GM12892 (cell line): ENCODE measurements around the gene EIF3CL.
"Not testable (repeated sequence)": the region's sequence is repeated elsewhere in the genome, so short reads cannot be mapped to it uniquely, and the experiment has no call there.

Experiments
- DNase-seq: peaks from one replicate; pipeline ENCODE4 v3.0.0; 2011; ENCODE audit not compliant: insufficient read length
- FAIRE-seq: peaks from 2 replicates; lab custom pipeline; 2011; peaks lifted over from hg19 to GRCh38; lab: Jason Lieb, UNC

Gene EIF3CL

DNA sequence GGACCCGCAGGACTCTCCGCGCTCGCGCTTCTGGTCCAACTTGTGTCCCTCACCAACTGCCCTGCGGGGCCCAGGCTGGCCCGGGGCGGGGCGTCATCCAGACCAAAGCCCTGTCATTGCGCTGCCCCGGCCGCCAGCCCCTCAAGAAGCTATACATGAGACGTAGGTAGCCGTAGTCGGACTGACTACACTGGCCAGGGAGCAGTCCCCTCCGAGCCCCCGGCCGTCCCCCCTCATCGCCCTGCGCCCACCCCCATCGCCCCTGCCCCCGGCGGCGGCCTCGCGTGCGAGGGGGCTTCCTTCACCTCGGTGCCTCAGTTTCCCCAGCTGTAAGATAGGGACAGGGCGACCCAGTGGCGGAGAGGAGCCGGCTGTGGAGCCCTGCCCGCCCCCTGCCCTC, 35.7 kb downstream of the EIF3CL start:
- not testable (repeated sequence) for FAIRE-seq, DNase-seq

DNA sequence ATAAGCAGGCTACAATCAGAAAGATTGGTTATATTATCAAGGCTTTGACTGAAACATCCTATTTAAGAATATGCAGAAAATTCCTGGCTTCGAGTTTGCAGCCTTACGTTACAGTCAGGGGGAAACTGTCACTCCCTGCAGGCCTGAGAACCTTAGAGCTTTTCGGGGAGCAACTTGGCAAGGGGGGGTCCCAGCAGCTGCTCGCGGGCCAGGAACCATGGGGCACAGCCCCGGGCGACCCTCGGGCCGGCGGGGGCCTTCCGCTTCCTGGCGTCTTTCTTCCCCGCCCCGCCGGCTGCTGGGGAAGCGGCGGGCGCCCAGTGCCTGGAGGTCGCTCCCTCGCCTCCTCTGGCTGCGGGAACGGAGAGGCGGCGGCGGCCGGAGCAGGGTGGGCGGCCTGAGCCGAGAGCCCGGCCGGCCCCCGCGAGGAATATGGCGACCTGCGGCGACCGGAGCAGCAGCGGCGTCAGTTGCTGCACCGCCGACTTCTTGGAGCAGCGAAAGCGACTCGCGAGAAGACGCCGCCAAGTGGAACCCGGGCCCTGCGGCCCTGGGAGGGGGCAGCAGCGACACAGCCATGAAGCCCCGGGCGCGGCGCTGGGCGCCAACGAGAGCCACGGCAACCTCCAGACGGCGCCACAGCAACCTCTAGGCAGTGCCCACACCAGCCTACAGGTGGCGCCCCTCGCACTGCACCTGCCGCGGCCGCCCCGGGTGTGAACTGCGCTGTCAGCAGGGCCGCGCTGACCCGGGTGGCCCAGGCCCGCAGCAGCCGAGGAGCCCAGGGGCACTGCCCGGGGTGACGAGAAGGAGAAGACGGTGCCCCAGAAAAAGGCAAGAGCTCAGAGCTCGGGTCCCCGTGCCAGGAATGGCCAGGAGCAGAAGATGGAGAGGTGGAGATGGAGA, 39.1 kb downstream of the EIF3CL start:
- FAIRE-seq: peak; percentile 89
- not testable (repeated sequence) for DNase-seq

DNA sequence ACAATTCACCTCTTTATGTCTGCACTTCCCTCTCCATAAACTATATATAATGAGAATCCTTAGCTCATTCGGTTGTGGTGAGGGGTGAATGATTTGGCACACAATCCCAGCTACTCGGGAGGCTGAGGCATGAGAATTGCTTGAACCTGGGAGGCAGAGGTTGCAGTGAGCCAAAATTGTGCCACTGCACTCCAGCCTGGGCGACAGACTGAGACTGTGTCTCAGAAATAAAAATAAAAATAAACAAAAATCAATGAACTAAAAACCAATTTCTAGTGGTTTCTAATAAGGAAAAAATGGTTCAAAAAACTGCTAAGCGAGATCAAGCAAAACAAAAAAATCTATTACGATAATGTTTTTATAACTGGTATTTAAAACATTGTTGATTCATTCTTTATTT, 40.2 kb downstream of the EIF3CL start, which contains the start of gene NPIPB6:
TSS of gene NPIPB6 (minus strand) at position 101 of the 400 bp plus-strand sequence. CDS start 686 bp downstream, outside the sequence.
- DNase-seq, FAIRE-seq: not testable (repeated sequence)

DNA sequence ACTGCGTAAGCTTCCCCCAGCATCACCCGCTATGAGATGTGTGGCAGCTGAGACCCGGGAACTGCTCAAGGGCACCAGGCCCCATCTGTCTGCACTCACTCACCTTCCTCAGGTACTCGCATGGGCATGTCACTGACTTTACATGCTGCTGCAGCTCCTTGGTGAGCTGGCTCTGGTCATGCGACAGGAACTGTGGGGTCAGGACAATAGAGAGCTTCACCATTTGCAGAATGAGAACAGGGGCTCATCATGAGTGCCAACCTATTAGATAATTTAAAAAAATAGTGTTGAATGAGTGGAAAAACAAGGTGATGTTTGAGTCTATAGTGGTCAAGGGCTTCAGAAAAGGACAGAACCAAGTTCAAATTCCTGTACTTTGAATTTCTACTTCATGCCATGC, 41.0 kb downstream of the EIF3CL start:
- not testable (repeated sequence) for DNase-seq, FAIRE-seq

DNA sequence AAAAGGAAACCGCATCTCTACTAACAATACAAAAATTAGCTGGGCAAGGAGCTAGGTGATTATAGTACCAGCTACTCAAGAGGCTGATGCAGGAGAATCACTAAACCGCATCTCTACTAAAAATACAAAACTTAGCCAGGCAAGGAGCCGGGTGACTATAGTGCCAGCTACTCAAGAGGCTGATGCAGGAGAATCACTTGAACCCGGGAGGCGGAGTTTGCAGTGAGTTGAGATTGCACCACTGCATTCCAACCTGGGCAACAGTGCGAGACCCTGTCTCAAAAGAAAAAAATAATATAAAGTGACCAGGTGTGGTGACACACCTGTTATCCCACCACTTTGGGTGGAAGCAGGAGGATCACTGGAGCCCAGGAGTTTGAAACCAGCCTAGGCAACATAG, 65.4 kb downstream of the EIF3CL start:
- not testable (repeated sequence) for DNase-seq, FAIRE-seq

DNA sequence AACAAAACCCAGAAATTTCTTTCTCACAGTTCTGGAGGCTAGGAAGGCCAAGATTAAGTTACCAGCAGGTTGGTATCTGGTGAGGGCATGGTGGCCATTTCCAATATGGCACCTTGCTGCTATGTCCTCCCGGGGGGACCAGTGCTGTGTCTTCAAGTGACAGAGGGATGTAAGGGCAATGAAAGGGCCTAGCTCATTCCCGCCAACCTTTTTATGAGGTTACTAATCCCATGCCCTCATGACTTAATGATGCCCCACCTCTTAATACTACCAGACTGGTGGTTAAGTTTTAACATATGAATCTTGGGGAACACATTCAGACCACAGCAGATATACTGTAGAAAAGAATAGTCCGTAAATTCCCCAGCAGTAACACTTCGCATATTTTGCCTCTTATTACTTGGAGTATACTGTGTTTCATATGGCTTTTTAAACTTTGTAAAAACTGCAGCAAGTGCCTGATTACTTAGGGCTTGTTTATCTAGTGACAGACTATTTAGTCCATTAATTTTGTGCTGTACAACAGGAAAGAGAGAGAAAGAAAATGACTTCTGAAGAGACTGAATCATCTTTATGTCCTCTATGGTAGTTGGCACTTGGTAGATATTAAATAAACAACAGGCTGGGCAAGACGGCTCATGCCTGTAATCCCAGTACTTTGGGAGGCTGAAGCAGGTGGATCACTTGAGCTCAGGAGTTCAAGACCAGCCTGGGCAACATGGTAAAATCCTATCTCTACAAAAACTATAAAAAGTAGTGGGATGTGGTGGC, 66.5 kb downstream of the EIF3CL start:
- not testable (repeated sequence) for DNase-seq, FAIRE-seq

DNA sequence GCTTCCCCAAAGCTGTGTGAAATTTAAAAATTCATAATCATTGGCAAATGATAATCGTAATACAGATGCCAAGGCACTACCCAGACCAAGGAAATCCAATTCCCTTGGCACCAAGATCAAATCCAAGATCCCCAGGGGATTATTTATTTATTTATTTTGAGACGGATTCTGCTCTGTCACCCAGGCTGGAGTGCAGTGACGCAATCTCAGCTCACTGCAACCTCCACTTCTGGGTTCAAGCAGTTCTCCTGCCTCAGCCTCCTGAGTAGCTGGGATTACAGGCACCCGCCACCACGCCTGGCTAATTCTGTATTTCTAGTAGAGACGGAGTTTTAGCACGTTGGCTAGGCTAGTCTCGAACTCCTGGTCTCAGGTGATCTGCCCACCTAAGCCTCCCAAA, 68.0 kb downstream of the EIF3CL start:
- FAIRE-seq: not testable (repeated sequence)

DNA sequence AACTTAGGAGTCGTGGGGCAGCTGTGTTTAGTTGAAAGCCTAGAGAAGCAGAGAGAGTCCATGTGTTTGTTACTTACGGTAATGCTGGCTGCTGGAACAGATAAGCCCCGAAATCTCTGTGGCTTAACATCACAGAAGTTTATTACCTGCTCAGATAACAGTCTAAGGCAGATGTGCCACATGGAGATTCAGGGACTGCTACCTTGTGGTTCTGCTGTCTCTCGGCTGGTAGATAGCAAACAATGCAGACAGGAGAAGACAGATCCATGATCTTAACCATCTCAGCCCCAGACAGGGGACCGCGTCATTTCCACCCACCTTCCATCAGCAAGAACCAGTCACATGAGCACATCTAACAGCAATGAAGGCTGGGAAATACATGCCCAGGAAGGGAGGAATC, 71.0 kb downstream of the EIF3CL start:
- DNase-seq, FAIRE-seq: not testable (repeated sequence)

More for the DNA sequence above, 68.0 kb downstream of the EIF3CL start:
- DNase-seq: not testable (repeated sequence)

DNA sequence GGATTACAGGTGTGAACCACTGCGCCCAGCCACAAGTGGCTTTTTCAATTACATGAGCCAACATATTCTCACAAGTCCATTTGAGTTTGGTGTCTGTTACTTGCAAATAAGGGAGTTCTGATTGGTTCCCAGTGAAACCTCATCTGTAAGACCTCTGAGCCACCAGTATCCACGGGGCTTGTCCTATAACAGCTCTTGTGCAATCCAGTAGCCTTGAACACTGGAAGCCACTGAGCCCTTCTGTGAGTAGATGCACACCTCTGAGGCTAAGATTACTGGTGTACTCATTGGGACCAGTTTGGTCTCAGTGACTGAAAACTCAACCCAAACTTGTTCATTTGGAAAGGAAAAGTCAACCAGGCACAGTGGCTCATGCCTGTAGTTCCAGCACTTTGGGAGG, 72.7 kb downstream of the EIF3CL start:
- not testable (repeated sequence) for DNase-seq, FAIRE-seq

DNA sequence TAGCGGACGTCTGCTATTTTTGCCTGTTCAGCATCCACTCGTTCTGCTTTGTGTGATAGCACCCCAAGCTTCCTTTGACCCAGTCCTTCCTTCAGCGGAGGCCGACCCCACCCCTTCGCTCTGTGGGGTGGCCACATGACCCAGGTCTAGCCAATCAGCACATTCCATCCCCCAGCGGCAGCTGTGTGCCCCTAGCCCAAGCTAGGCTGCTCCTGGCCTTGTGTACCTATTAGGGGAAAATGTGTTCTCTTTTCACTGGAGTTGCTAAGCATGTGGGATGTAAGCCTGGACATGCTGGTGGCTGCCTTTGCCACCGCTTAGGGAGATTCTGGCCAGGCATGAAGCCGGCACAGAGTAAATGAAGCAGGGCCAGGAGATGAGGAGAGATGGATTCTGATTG, 73.4 kb downstream of the EIF3CL start:
- FAIRE-seq, DNase-seq: not testable (repeated sequence)
